Endothelial cell of umbilical vein (primary cell): Measurements from ENCODE around the gene KIRREL1. TPM values are rescaled to one million over a fixed set of nuclear protein-coding genes. Genes with fewer than 3 reads are reported as not detected.
A peak's percentile ranks its signal among the peaks of the same experiment; 100 is the strongest.

Experiments
- BruUV-seq: library from RNA; stranded (reverse); fragments of 400-500 nt; replicated peaks from 2 replicates; lab custom pipeline; 2021; lab: Mats Ljungman, UMichigan
- CTCF ChIA-PET: fragments of 300-600, 350-600 bp; sonication (Branson Sonifier 250); formaldehyde crosslinking; loops from one replicate; lab custom pipeline; 2021; ENCODE audit warnings: antibody characterized with exemption, inconsistent platforms; lab: Charles Lee
- POLR2A ChIA-PET: fragments of 300-600, 350-600 bp; sonication (Branson Sonifier 250); formaldehyde crosslinking; loops from one replicate; lab custom pipeline; 2021; ENCODE audit warnings: antibody characterized with exemption, inconsistent platforms; lab: Charles Lee
- DNase-seq: peaks from one replicate; pipeline ENCODE4 v3.0.0-alpha.2; 2011; ENCODE audit warnings: low read depth, low spot score
- FAIRE-seq: peaks from 2 replicates; lab custom pipeline; 2011; peaks lifted over from hg19 to GRCh38; lab: Jason Lieb, UNC
- H2AFZ ChIP-seq: 2 replicates; pipeline ENCODE4 v1.6.0; 2012; ENCODE audit warnings: low read depth, low read length, control low read depth, inconsistent platforms
- H3K27ac ChIP-seq: 2 replicates; pipeline ENCODE4 v1.5.1; 2011; ENCODE audit warnings: low read depth, mild to moderate bottlenecking, control low read depth, low read length, moderate library complexity; ENCODE audit not compliant: insufficient read depth
- H3K27me3 ChIP-seq, 2 experiments: 2 replicates each; pipeline versions ENCODE4 v1.6.0 to v1.6.1; 2011; ENCODE audit warnings: low read length in 2 of 2, mixed read lengths in 1 of 2; ENCODE audit not compliant: control insufficient read depth in 2 of 2, insufficient read depth in 2 of 2
- H3K36me3 ChIP-seq, 2 experiments: 2 replicates in 1 of 2; 3 replicates in 1 of 2; pipeline ENCODE4 v1.5.1; 2011; ENCODE audit warnings: low read length in 2 of 2, mild to moderate bottlenecking in 1 of 2, moderate library complexity in 1 of 2; ENCODE audit not compliant: control insufficient read depth in 2 of 2, insufficient read depth in 2 of 2; ENCODE audit errors: extremely low read depth in 1 of 2
- H3K4me1 ChIP-seq: 3 replicates; pipeline ENCODE4 v1.5.1; 2011; ENCODE audit warnings: mild to moderate bottlenecking, low read length; ENCODE audit not compliant: control insufficient read depth, insufficient read depth; ENCODE audit errors: extremely low read depth
- H3K4me2 ChIP-seq: 2 replicates; pipeline ENCODE4 v1.6.1; 2011; ENCODE audit warnings: low read length, control low read depth, mixed read lengths; ENCODE audit not compliant: insufficient read depth
- H3K4me3 ChIP-seq, 3 experiments: fragments of 200-600 bp in 1 of 3; sonication (generic), shearing (Covaris generic) in 1 of 3; replicated peaks in 1 of 3; 2 replicates each; pipeline ENCODE4 v1.5.1; 2011 to 2016; ENCODE audit warnings: control low read depth in 3 of 3, low read length in 3 of 3, mild to moderate bottlenecking in 2 of 3, inconsistent platforms in 1 of 3, low read depth in 1 of 3, moderate library complexity in 1 of 3; ENCODE audit not compliant: insufficient read depth in 1 of 3
- H3K79me2 ChIP-seq: 2 replicates; pipeline ENCODE4 v1.6.0; 2012; ENCODE audit warnings: low read length, inconsistent platforms; ENCODE audit not compliant: control insufficient read depth, insufficient read depth
- H3K9ac ChIP-seq: replicated peaks from 2 replicates; pipeline ENCODE3; 2011; ENCODE audit warnings: low read length, control low read depth; ENCODE audit not compliant: insufficient read depth; ENCODE audit errors: extremely low read depth
- H3K9me1 ChIP-seq: replicated peaks from 3 replicates; pipeline ENCODE4 v1.6.0; 2011; ENCODE audit warnings: mild to moderate bottlenecking, low read length; ENCODE audit not compliant: control insufficient read depth, insufficient read depth; ENCODE audit errors: extremely low read depth
- H3K9me3 ChIP-seq: replicated peaks from 2 replicates; pipeline ENCODE4 v1.5.1; 2012; ENCODE audit warnings: low read length, inconsistent platforms; ENCODE audit not compliant: control insufficient read depth, insufficient read depth
- H4K20me1 ChIP-seq: replicated peaks from 2 replicates; pipeline ENCODE3; 2011; ENCODE audit warnings: mild to moderate bottlenecking, low read length; ENCODE audit not compliant: control insufficient read depth, insufficient read depth; ENCODE audit errors: extremely low read depth
- JUN ChIP-seq: IDR thresholded peaks from 2 replicates; pipeline ENCODE4 v1.6.1; 2011; ENCODE audit warnings: borderline replicate concordance, low read depth; ENCODE audit not compliant: insufficient read length, insufficient read depth
- MYC ChIP-seq: IDR thresholded peaks from one replicate; pipeline ENCODE4 v1.6.1; 2011; ENCODE audit warnings: mild to moderate bottlenecking, low read depth, low read length
- dilution Hi-C: fragments of 300-500 bp; cut with MboI; formaldehyde crosslinking; loops from one replicate; pipeline ENCODE4 v1.15.0; 2019; ENCODE audit warnings: low sequenced_read_pairs; ENCODE audit not compliant: extremely low pct_ligation_motif_present
- intact Hi-C: fragments of 100-400 bp; cut with micrococcal nuclease; formaldehyde crosslinking; loops from one replicate; pipeline ENCODE4 v1.10.0; 2022
- polyA plus RNA-seq, 4 experiments: library from polyadenylated mRNA; depleted of rRNA in 3 of 4; stranded (reverse) in 3 of 4; unstranded in 1 of 4; fragments of >200 nt; gene quantifications; 2 replicates each; pipeline versions ENCODE4 v1.2.1 to v1.2.3, GENCODE V29; 2011 to 2012; ENCODE audit warnings: missing spikeins in 1 of 4
- total RNA-seq: library from RNA; stranded (reverse); gene quantifications from 2 replicates; pipeline ENCODE4 v1.2.3, GENCODE V29; 2021
- TF ChIP-seq, protein P1 (sequence below), 2 donors: IDR thresholded peaks; 1 replicate in 1 of 2; 2 replicates in 1 of 2; pipeline ENCODE4 v1.5.1; 2011; ENCODE audit warnings: low read length in 2 of 2, mild to moderate bottlenecking in 2 of 2, moderate library complexity in 2 of 2, control low read depth in 1 of 2, inconsistent platforms in 1 of 2, low read depth in 1 of 2; ENCODE audit not compliant: insufficient read depth in 1 of 2; ENCODE audit errors: extremely low read depth in 1 of 2
- TF ChIP-seq, protein P2 (sequence below): IDR thresholded peaks from 2 replicates; pipeline ENCODE4 v1.6.1; 2011; ENCODE audit not compliant: insufficient read depth, insufficient read length

KIRREL1 gene
- total and polyA plus RNA-seq, 2 donors (not counting 3 experiments of a cell fraction or from before 2014, with no cell fraction given) = 35.6 to 57.6 TPM

DNA sequence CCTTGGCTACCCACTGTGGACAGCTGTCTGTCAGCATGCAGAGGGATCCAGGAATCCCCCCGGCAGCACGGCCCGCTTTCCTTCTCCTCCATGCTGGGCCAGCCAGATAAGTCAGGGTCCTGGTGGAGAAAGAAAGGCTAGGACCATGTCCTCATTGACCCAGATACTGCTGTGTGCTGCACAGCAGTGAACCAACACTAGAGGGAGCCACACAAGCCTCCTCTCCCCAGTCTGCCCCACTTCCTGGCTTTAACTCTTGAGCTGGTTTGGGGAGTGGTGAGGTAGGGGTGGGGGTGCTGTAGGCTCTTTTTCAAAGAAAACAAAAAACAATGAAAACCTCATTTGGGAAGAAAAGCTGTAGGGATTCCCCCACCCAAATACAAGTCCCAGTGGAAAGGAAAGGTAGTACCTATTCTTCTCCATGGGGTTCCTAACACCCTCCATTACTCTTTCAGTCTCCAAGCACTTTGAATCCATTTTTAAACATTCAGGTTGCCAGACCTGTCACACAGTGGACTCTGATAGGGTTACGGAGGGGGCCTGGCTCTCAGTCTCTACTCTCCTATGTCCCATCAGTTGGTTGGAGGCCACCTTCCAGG lies 102.4 kb downstream of the KIRREL1 start:
- Histone ChIP-seq H3K79me2 (no peaks in the 10 kb centered on the region), H3K36me3 (peaks cover 4 to 39% of the 10 kb centered on the region in 2 experiments), H3K4me3 (no peak overlapping the region), H3K9me1 (no peaks in the 10 kb centered on the region), H4K20me1 (no peaks in the 10 kb centered on the region), H3K4me2 (no peak overlapping the region), H2AFZ (no peak overlapping the region), H3K9me3 (no peaks in the 10 kb centered on the region), H3K27me3 (no peaks in the 10 kb centered on the region), H3K27ac (no peak overlapping the region), H3K9ac (no peak overlapping the region), H3K4me1 (no peaks in the 10 kb centered on the region)
- intact Hi-C loops (loop anchor here (1.0 kb wide), 2 partner anchors 17 to 25 kb away; no protein-coding TSS in a partner anchor), dilution Hi-C loops (no loop called here)
- DNase-seq = peak; percentile 41
- POLR2A ChIA-PET = interaction anchor here (0.5 kb wide), 1 partner anchor 59 kb away, joined by 3 read pairs; no protein-coding TSS in a partner anchor
- CTCF ChIA-PET = interaction anchor here (0.6 to 4.5 kb wide), 29 partner anchors 9 to 977 kb away, joined by 3 to 68 read pairs (median 4); partner anchors contain the start of gene KIRREL1
- BruUV-seq = no TSS peak
- TF ChIP-seq, protein P1, sequence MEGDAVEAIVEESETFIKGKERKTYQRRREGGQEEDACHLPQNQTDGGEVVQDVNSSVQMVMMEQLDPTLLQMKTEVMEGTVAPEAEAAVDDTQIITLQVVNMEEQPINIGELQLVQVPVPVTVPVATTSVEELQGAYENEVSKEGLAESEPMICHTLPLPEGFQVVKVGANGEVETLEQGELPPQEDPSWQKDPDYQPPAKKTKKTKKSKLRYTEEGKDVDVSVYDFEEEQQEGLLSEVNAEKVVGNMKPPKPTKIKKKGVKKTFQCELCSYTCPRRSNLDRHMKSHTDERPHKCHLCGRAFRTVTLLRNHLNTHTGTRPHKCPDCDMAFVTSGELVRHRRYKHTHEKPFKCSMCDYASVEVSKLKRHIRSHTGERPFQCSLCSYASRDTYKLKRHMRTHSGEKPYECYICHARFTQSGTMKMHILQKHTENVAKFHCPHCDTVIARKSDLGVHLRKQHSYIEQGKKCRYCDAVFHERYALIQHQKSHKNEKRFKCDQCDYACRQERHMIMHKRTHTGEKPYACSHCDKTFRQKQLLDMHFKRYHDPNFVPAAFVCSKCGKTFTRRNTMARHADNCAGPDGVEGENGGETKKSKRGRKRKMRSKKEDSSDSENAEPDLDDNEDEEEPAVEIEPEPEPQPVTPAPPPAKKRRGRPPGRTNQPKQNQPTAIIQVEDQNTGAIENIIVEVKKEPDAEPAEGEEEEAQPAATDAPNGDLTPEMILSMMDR (IDR thresholded peaks at IDR 0.05; ENCODE audit: extremely low read depth in 1 of 2, insufficient read depth in 1 of 2, low read depth in 1 of 2, low read length in 2 of 2) = peak; percentile 81 to 82
- TF ChIP-seq, protein P2, sequence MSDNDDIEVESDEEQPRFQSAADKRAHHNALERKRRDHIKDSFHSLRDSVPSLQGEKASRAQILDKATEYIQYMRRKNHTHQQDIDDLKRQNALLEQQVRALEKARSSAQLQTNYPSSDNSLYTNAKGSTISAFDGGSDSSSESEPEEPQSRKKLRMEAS = no peak
- no peak for TF ChIP-seq MYC
- TF ChIP-seq JUN = no peak
- FAIRE-seq = peak; percentile 77
